Prostate gland (tissue), 2 donors: ENCODE measurements around the gene DCST1.

ENCODE experiments used
- POLR2A ChIP-seq: fragments of 450-650 bp; IDR thresholded peaks from one replicate; pipeline ENCODE4 v1.6.1; 2016; ENCODE audit warnings: antibody characterized with exemption, mild to moderate bottlenecking
- TF ChIP-seq, protein P1 (sequence below), 4 experiments: fragments of 200-600 bp in 2 of 4; fragments of 450-650 bp in 2 of 4; sonication (generic) in 2 of 4; IDR thresholded peaks; 1 replicate in 3 of 4; 2 replicates in 1 of 4; pipeline ENCODE4 v1.5.1; 2016 to 2019; ENCODE audit warnings: antibody characterized with exemption in 4 of 4, mild to moderate bottlenecking in 2 of 4, moderate library complexity in 2 of 4

DNA sequence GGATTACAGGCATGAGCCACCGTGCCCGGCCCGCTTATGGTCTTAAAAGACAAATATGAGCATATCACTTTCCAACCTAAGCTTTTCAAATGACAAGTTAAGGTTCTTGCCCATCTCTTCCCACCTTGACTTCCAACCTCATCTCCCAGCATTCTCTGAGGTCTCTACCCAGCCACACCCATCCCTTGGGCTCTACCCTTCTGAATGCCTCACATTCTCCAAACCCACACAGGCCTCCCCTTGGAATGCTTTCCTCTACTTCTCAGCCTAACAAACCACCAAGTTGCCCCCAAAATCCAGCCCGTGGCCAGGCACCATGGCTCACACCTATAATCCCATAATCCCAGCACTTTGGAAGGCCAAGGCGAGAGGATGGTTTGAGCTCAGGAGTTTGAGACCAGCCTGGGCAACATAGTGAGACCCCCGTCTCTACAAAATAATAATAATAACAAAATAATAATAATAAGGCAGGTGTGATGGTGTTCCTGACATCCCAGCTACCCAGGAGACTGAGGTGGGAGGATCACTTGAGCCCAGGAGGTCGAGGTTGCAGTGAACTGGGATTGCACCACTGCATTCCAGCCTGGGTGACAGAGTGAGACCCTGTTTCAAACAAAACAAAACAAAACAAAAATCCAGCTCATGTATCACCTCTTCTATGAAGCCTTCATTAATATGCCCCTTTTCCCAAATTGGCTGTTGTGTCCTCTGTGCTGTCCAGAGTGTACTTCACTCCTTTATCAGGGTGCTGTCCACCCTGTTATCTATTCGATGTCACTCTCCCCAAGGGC is 11.3 kb upstream of the DCST1 start:
- no peak for TF ChIP-seq POLR2A
- TF ChIP-seq, protein P1, sequence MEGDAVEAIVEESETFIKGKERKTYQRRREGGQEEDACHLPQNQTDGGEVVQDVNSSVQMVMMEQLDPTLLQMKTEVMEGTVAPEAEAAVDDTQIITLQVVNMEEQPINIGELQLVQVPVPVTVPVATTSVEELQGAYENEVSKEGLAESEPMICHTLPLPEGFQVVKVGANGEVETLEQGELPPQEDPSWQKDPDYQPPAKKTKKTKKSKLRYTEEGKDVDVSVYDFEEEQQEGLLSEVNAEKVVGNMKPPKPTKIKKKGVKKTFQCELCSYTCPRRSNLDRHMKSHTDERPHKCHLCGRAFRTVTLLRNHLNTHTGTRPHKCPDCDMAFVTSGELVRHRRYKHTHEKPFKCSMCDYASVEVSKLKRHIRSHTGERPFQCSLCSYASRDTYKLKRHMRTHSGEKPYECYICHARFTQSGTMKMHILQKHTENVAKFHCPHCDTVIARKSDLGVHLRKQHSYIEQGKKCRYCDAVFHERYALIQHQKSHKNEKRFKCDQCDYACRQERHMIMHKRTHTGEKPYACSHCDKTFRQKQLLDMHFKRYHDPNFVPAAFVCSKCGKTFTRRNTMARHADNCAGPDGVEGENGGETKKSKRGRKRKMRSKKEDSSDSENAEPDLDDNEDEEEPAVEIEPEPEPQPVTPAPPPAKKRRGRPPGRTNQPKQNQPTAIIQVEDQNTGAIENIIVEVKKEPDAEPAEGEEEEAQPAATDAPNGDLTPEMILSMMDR (IDR thresholded peaks at IDR 0.05) = no peak
